ENCODE data around the gene AKT1.

DNA sequence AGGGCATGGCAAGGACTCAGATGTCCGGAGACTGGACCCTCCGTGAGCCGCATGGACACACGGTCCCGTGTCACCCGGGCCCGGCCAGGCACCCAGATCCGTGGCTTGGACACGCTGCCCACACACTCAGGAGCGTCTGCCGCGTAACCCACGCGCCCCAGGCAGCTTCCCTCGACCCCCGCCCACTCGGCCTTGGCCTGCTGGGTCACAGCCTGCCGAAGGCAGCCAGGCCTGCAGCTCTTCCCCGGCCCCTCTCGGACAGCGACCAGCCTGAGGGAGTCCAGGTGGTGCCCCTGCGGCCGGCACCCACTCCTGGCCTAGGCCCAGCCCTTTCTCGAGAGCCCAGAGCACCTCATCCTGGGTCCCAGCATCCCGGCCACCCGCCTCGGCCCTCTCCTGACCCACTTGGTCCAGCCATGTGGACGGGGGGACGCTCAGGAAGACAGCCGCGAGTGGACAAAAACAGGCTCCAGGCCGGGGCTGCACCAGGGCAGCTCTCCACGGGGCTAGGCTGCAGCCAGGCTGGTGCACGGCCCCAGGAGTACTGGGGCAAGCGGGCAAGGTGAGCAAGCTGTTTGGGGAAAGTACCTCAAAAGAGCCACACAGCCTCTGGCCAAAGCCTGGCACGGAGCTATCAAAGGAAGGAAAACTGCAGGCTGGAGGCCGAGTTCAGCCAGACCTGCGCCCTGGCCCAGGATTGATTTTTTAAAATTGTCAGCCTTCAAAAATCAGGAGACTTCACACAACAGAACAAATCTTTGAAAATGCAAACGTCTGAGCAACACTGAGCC lies 6.5 kb downstream of the AKT1 start:
- TF ChIP-seq, protein P1, sequence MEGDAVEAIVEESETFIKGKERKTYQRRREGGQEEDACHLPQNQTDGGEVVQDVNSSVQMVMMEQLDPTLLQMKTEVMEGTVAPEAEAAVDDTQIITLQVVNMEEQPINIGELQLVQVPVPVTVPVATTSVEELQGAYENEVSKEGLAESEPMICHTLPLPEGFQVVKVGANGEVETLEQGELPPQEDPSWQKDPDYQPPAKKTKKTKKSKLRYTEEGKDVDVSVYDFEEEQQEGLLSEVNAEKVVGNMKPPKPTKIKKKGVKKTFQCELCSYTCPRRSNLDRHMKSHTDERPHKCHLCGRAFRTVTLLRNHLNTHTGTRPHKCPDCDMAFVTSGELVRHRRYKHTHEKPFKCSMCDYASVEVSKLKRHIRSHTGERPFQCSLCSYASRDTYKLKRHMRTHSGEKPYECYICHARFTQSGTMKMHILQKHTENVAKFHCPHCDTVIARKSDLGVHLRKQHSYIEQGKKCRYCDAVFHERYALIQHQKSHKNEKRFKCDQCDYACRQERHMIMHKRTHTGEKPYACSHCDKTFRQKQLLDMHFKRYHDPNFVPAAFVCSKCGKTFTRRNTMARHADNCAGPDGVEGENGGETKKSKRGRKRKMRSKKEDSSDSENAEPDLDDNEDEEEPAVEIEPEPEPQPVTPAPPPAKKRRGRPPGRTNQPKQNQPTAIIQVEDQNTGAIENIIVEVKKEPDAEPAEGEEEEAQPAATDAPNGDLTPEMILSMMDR (IDR thresholded peaks at IDR 0.05 in 4 of 5, conservative IDR thresholded peaks at IDR 0.05 in 1 of 5), result no peak
- TF ChIP-seq POLR2A (IDR thresholded peaks at IDR 0.05), result no peak
